ENCODE data around the gene JUNB.

The JUNB gene

DNA sequence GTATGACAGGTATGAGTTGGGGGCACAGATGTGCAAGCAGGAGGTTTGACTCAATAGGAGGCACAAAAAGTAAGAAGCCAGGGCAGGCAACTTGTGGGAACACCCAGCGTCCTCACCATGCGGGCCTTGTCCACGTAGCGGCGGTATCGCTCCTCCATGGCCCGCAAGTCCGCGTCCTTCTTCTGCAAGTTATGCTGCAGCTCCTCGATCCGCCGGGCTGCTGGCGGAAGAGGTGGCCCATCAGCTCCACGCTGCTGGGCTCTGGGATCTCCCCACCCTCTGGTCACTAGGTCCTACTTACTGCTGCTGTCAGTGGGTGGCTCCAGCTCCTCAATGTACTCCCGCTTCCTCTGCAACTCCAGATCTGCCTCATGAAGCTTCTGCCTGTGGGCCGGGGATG is 26.6 kb upstream of the JUNB start:
- no peaks in the 10 kb centered on the region for H3K27me3 Mint-ChIP-seq (ENCODE audit: low read depth)
- no peaks in the 10 kb centered on the region for H3K9me3 Mint-ChIP-seq
- H3K4me1 Mint-ChIP-seq (ENCODE audit: low read depth), result peaks cover 10% of the 10 kb centered on the region
- no peak for DNase-seq (ENCODE audit: low spot score)
- no peaks in the 10 kb centered on the region for H3K36me3 Mint-ChIP-seq (ENCODE audit: low read depth)
- no peak overlapping the region for H3K4me3 Mint-ChIP-seq
- no peak overlapping the region for H3K27ac Mint-ChIP-seq

GRCh38 chr19:12766051-12766521 is 25.2 kb upstream of the JUNB start:
- DNase-seq (ENCODE audit: low spot score), result peak; percentile 80
- Mint-ChIP-seq H3K9me3 (no peaks in the 10 kb centered on the region), H3K4me1 (ENCODE audit: low read depth) (peaks cover 7% of the 10 kb centered on the region), H3K27ac (peak overlapping the region; percentile 36), H3K27me3 (ENCODE audit: low read depth) (no peaks in the 10 kb centered on the region), H3K36me3 (ENCODE audit: low read depth) (no peaks in the 10 kb centered on the region), H3K4me3 (peak overlapping the region; percentile 52)

DNA sequence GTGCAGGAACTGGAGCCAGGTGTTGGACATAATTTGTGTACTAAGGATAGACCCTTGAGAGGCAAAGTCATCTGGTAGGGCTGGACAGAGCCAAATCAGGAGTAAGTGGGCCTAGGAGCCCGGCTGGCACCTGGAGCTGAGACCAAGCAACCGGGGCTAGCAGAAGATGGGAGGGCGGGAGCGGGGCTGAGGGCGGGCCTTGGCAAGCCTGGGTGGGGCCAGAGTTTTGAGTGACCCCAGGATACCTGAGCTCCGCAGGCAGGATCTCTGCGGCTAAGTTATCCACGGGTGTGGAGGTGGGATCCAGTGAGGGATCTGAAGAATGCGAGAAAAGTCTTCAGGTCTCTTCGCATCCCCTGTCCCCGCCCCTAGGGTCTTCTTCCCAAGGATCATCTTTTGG is 24.1 kb upstream of the JUNB start:
- no peaks in the 10 kb centered on the region for H3K27me3 Mint-ChIP-seq (ENCODE audit: low read depth)
- H3K4me3 Mint-ChIP-seq, result no peak overlapping the region
- DNase-seq (ENCODE audit: low spot score), result no peak
- H3K36me3 Mint-ChIP-seq (ENCODE audit: low read depth), result no peaks in the 10 kb centered on the region
- no peak overlapping the region for H3K27ac Mint-ChIP-seq
- peaks cover 7% of the 10 kb centered on the region for H3K4me1 Mint-ChIP-seq (ENCODE audit: low read depth)
- H3K9me3 Mint-ChIP-seq, result no peaks in the 10 kb centered on the region

DNA sequence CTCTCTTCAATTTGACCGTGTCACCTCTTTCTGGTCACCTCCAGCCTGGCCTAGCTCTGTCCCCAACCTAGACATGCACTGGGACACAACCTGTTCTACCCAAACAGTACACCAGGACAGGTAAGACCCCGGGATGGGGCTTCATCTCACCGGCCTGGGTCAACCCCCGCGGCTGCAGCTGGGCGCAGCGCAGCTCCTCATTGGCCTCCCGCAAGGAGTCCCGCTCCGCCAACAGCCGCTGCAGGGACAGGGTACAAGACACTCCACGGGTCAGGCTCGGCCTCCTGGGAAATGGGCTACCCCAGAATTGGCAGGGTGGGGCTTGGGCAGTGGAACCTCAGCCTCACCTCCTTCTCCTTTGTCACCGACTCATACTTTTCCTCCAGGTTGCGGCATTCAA is 23.6 kb upstream of the JUNB start:
- DNase-seq (ENCODE audit: low spot score), result no peak
- Mint-ChIP-seq H3K36me3 (ENCODE audit: low read depth) (no peaks in the 10 kb centered on the region), H3K4me3 (no peak overlapping the region), H3K4me1 (ENCODE audit: low read depth) (peaks cover 7% of the 10 kb centered on the region), H3K27me3 (ENCODE audit: low read depth) (no peaks in the 10 kb centered on the region), H3K27ac (no peak overlapping the region), H3K9me3 (no peaks in the 10 kb centered on the region)

GRCh38 chr19:12769689-12770088 is 21.6 kb upstream of the JUNB start:
- H3K27ac Mint-ChIP-seq, result no peak overlapping the region

GRCh38 chr19:12770922-12771321 is 20.4 kb upstream of the JUNB start:
- Mint-ChIP-seq H3K36me3 (ENCODE audit: low read depth) (no peaks in the 10 kb centered on the region), H3K4me1 (ENCODE audit: low read depth) (peaks cover 7% of the 10 kb centered on the region)

More at GRCh38 chr19:12769689-12770088, 21.6 kb upstream of the JUNB start:
- H3K9me3 Mint-ChIP-seq, result no peaks in the 10 kb centered on the region
- H3K36me3 Mint-ChIP-seq (ENCODE audit: low read depth), result no peaks in the 10 kb centered on the region
- peaks cover 8% of the 10 kb centered on the region for H3K4me1 Mint-ChIP-seq (ENCODE audit: low read depth)
- no peak overlapping the region for H3K4me3 Mint-ChIP-seq
- peak; percentile 21 for DNase-seq (ENCODE audit: low spot score)
- no peaks in the 10 kb centered on the region for H3K27me3 Mint-ChIP-seq (ENCODE audit: low read depth)

DNA sequence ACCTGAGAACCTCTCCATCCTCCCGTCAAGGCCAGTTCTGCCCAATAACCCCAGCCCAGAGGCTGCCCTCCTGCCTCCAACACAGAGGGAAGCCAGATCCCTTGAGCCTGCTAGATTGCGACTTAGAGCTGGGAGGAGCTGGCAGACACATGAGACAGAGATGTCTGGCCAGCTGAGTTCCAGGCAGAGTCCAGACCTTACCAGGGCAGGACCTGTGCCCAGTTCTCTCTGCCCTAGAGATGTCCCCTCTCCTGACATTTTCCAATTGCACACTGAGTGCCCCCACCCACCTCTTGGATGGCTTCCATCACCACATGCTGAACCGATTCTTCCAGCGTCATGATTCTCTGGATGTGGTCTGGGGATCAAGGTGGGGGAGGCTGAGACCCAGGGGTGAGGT is 19.0 kb upstream of the JUNB start:
- no peak overlapping the region for H3K27ac Mint-ChIP-seq
- no peaks in the 10 kb centered on the region for H3K36me3 Mint-ChIP-seq (ENCODE audit: low read depth)
- no peak for DNase-seq (ENCODE audit: low spot score)
- H3K9me3 Mint-ChIP-seq, result no peaks in the 10 kb centered on the region
- peaks cover 3% of the 10 kb centered on the region for H3K4me1 Mint-ChIP-seq (ENCODE audit: low read depth)
- H3K4me3 Mint-ChIP-seq, result no peak overlapping the region
- H3K27me3 Mint-ChIP-seq (ENCODE audit: low read depth), result no peaks in the 10 kb centered on the region

More at GRCh38 chr19:12770922-12771321, 20.4 kb upstream of the JUNB start:
- Mint-ChIP-seq H3K9me3 (no peaks in the 10 kb centered on the region), H3K4me3 (no peak overlapping the region), H3K27me3 (ENCODE audit: low read depth) (no peaks in the 10 kb centered on the region), H3K27ac (no peak overlapping the region)
- no peak for DNase-seq (ENCODE audit: low spot score)

GRCh38 chr19:12773571-12773970 is 17.7 kb upstream of the JUNB start:
- Mint-ChIP-seq H3K4me1 (ENCODE audit: low read depth) (peaks cover 8% of the 10 kb centered on the region), H3K9me3 (no peaks in the 10 kb centered on the region), H3K27me3 (ENCODE audit: low read depth) (no peaks in the 10 kb centered on the region), H3K36me3 (ENCODE audit: low read depth) (no peaks in the 10 kb centered on the region), H3K27ac (peak overlapping the region; percentile 9), H3K4me3 (peak overlapping the region; percentile 2)
- DNase-seq (ENCODE audit: low spot score), result no peak

DNA sequence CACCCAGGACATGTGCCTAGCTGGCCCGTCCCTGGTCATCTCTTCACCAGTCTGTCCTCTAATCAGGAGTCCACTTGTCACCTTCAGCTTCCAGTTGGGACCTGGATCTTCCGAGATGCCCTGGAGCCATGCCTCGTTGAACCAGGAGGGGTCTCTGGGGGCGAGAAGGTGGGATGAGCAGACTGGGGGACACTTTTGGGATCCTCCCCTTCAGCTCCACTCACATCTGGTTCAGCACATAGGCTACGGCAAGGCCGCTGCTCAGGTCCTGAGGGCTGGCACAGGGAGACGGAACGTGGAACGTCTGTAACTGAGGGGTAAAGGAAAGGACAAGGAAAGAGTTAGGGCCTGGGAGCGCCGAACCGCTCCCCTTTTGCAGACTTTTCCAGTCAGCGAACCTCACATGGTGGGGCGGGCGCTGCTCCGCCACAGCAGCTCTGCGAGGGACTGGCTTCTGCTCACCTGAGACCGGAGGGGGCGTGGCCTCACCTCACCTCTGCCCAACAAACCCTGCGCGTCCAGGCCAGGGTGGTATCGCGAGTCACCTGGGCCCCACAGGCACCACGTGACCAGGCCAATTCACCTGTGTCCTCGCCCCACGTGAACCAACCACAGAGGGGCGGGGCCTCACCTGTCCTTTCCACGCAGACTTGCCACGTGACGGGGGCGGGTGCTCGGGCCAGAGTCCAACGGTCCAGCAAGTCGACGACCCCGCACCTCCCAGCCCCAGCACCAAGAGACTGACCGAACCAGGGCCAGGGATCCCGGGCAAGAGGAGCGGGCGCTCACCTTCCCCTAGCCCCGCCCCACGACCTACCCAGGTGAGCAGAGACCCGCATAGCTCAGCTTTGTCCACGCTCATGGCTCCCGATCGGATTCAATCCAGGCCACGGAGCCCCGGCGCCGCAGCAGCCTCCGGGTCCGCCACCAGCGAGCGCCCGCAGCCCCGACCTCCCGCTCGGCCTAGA is 16.4 kb upstream of the JUNB start, which contains the start of gene HOOK2:
HOOK2 (minus strand) TSS at position 965 of the 968 bp plus-strand sequence; CDS start at position 862, 103 bp downstream.
- H3K27ac Mint-ChIP-seq, result peak within 1 kb of the TSS; percentile 78
- no peaks in the 10 kb centered on the region for H3K27me3 Mint-ChIP-seq (ENCODE audit: low read depth)
- H3K9me3 Mint-ChIP-seq, result no peaks in the 10 kb centered on the region
- no peak for DNase-seq (ENCODE audit: low spot score)
- no peaks in the 10 kb centered on the region for H3K36me3 Mint-ChIP-seq (ENCODE audit: low read depth)
- H3K4me1 Mint-ChIP-seq (ENCODE audit: low read depth), result peaks cover 15% of the 10 kb centered on the region
- peak within 1 kb of the TSS; percentile 74 for H3K4me3 Mint-ChIP-seq

- no peaks in the 10 kb centered on the region for H3K27me3 Mint-ChIP-seq (ENCODE audit: low read depth)
- no peaks in the 10 kb centered on the region for H3K9me3 Mint-ChIP-seq
- no peaks in the 10 kb centered on the region for H3K36me3 Mint-ChIP-seq (ENCODE audit: low read depth)
- peaks cover 25% of the 10 kb centered on the region for H3K4me1 Mint-ChIP-seq (ENCODE audit: low read depth)
- H3K27ac Mint-ChIP-seq, result peak overlapping the region; percentile 87
- peak; percentile 83 for DNase-seq (ENCODE audit: low spot score)
- H3K4me3 Mint-ChIP-seq, result peak overlapping the region; percentile 81
Measured at GRCh38 chr19:12777217-12778016, 13.9 kb upstream of the JUNB start.

DNA sequence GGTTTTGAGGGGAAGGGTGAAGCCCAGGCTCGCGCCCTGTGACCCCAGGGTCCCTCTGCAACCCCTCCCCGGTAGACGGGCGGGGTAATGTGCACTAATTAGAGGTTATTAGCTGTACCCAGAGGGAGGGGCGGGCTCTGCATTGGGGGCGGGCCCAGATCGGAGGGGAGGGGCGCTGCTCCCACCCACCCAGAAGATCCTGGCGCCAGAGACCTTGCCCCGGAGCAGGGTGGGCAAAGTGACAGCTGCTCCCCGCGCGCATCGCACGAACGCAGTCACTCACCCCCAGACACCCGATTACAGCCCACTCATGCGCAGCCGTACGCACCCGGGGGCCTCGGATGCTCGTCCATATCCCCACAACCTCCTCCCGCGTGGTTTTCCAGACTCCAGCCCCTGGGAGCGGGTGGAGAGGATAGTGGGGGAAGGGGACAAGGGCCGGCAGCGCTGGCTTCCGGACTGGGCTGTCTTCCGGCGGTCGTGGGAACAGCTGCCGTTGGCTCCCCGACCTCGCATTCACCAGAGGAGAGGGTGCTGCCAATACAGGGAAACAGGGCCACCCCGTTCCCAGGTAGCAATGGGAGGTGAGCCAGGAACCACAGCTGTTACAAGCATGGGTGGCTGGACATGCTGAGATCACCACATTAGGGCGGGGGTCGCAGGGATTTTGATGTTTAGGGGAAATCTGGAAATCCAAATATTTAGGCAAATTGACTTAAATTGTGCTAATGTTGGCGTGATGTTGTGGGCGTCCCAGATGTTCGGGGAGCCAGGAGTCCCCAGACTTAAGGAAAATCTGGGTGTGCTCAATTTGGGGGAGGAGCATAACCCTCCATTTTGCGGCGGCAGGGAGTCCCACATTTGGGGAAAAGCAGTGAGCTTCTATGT is 13.0 kb upstream of the JUNB start:
- Mint-ChIP-seq H3K4me1 (ENCODE audit: low read depth) (peaks cover 25% of the 10 kb centered on the region), H3K36me3 (ENCODE audit: low read depth) (no peaks in the 10 kb centered on the region), H3K27me3 (ENCODE audit: low read depth) (no peaks in the 10 kb centered on the region), H3K27ac (peak overlapping the region; percentile 87), H3K9me3 (no peaks in the 10 kb centered on the region), H3K4me3 (peak overlapping the region; percentile 81)
- DNase-seq (ENCODE audit: low spot score), result peak; percentile 48

DNA sequence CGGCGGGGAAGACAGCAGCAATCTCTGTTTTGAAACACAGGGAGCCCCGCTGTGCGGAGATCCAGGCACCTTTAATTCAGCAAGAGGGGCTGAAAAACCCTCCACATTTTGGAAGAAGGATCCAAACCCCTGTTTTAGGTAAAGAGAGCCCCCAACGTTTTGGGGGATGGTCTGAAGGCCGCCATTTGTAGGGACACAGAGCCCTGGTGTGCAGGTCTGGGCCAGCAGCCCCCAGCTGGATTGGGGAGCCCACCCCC is 12.5 kb upstream of the JUNB start:
- no peaks in the 10 kb centered on the region for H3K27me3 Mint-ChIP-seq (ENCODE audit: low read depth)
- H3K36me3 Mint-ChIP-seq (ENCODE audit: low read depth), result no peaks in the 10 kb centered on the region
- no peak for DNase-seq (ENCODE audit: low spot score)
- H3K9me3 Mint-ChIP-seq, result no peaks in the 10 kb centered on the region
- peak overlapping the region; percentile 81 for H3K4me3 Mint-ChIP-seq
- peak overlapping the region; percentile 87 for H3K27ac Mint-ChIP-seq
- peaks cover 28% of the 10 kb centered on the region for H3K4me1 Mint-ChIP-seq (ENCODE audit: low read depth)

DNA sequence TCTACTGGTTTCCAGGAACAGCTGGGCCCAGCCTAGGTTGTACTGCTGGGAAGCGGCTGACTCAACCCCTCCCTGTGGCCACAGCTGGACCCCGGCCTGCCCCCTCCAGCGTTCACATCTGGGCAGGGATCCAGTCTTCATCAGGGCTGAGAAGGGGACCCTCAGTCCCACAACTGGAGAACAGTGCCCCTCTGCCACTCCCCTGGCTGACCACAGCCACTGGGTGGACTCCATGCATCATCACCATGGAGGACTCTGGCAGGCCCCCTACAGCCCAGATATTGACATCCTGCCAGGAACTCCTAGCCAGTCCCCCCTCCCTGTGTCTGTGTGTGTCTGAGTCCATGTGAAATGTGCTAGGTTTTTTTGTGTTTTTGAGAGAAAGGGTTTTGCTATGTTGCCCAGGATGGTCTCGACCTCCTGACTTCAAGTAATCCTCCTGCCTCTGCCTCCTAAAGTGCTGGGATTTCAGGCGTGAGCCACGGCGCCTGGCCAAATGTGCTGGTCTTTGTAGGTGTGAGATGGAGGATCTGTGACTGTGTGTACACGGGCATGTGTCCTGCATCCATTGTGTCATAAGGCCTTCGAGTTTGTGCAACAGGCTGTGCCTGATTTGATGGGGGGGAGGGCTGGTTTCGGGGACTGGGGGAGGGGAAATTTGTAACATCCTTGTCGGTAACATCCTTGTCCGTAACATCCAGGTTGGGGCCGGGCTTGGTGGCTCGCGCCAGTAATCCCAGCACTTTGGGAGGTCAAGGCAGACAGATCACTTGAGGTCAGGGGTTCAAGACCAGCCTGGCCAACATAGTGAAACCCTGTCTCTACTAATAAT is 11.9 kb upstream of the JUNB start:
- Mint-ChIP-seq H3K36me3 (ENCODE audit: low read depth) (no peaks in the 10 kb centered on the region), H3K27ac (peak overlapping the region; percentile 81), H3K9me3 (no peaks in the 10 kb centered on the region), H3K4me3 (peak overlapping the region; percentile 66), H3K4me1 (ENCODE audit: low read depth) (peaks cover 28% of the 10 kb centered on the region), H3K27me3 (ENCODE audit: low read depth) (no peaks in the 10 kb centered on the region)
- DNase-seq (ENCODE audit: low spot score), result no peak

Data from T-helper 2 cell treated with Interferon-gamma antibody and Interleukin-4, amounts not matched to agents 5 μg/mL and 100 μg/mL, for 36 hours (primary cell).